Activated gamma-delta T cell (primary cell): Measurements from ENCODE around the gene SLC2A4RG.

Experiments used
- DNase-seq: peaks from one replicate; lab custom pipeline; 2025; lab: John Stamatoyannopoulos, UW
- total RNA-seq, 2 donors: gene quantifications; one replicate each; lab custom pipeline; 2026; lab: John Stamatoyannopoulos, UW

The SLC2A4RG gene
- total RNA-seq = 66.6 to 75.9 reads per million in 2 donors

- peak; percentile 57 for DNase-seq
Measured at GRCh38 chr20:63739130-63740069, at the start of gene SLC2A4RG. SLC2A4RG (plus strand) TSS chr20:63739776; CDS start chr20:63739913, 137 bp downstream.

DNA sequence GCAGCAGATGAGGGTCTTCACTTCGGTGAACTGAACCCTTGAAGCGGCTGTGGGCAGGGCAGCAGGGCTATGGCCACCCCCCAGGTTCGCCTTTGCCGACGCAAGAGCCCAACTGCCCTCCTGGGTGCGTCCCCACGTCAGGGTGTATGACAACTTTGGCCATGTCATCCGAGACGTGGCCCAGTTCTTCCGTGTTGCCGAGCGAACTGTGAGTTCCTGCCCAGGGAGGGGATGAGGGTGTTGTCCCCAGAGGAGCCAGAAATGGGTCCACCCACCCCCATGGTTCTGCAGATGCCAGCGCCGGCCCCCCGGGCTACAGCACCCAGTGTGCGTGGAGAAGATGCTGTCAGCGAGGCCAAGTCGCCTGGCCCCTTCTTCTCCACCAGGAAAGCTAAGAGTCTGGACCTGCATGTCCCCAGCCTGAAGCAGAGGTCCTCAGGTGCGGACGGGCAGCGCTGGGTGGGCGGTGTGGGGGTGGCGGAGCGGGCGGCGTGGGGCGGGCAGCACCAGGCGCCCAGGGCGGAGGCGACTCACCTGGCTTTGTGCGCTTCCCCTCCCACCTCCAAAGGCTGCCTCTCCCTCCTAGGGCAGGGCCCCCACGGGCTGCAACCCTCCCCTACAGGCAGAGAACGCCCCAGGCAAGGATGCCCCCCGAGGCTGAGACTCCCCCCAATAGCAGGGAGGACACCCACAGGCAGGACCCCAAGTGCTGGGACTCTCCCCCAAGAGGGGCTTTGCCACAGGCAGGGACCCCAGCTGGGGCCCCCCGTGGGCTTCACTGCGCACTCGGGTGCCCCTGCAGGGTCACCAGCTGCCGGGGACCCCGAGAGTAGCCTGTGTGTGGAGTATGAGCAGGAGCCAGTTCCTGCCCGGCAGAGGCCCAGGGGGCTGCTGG lies 49.3 kb upstream of the SLC2A4RG start:
- no peak for DNase-seq

DNA sequence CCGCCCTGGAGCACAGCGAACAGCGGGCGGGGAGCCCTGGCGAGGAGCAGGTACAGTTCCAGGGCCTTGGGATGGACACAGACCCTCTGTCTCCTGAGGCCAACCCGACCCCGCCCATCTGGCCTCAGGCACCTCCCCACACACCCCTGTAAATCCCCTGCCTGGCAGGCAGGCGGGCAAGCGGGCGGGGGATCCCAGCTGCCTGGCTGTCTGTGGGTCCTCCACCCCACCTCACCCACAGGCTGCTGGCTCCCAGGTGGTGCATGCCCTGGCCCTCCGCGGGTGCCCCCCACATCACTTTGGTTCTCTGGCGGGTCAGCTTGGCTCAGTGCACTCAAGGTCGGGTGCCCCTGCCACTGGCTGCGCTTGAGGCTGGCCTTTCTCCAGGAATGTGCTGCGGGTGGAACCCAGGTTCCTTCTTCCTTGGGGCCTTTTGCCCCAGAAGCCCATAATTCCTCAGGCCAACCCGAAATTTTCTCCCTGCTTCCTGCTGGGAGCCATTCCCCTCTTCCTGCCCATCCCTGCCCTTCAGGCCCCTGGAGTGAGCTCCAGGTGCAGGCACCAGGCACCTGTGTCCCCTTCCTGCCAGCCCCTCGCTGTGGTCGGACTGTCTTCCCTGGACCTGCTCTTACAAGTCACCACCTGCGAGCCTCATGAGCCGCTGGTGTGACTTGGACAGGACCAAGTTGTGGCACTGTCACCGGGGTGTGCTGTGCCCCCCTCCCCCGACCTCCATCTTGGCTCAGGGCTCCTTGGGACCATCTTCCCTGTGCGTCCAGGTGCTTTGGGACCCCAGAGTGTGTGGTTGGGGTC lies 48.5 kb upstream of the SLC2A4RG start:
- DNase-seq = no peak

- no peak for DNase-seq
Measured at GRCh38 chr20:63691711-63692435, 47.7 kb upstream of the SLC2A4RG start.

GRCh38 chr20:63692436-63693082 lies 47.0 kb upstream of the SLC2A4RG start:
- no peak for DNase-seq

GRCh38 chr20:63693083-63693732 lies 46.4 kb upstream of the SLC2A4RG start:
- DNase-seq = no peak

DNA sequence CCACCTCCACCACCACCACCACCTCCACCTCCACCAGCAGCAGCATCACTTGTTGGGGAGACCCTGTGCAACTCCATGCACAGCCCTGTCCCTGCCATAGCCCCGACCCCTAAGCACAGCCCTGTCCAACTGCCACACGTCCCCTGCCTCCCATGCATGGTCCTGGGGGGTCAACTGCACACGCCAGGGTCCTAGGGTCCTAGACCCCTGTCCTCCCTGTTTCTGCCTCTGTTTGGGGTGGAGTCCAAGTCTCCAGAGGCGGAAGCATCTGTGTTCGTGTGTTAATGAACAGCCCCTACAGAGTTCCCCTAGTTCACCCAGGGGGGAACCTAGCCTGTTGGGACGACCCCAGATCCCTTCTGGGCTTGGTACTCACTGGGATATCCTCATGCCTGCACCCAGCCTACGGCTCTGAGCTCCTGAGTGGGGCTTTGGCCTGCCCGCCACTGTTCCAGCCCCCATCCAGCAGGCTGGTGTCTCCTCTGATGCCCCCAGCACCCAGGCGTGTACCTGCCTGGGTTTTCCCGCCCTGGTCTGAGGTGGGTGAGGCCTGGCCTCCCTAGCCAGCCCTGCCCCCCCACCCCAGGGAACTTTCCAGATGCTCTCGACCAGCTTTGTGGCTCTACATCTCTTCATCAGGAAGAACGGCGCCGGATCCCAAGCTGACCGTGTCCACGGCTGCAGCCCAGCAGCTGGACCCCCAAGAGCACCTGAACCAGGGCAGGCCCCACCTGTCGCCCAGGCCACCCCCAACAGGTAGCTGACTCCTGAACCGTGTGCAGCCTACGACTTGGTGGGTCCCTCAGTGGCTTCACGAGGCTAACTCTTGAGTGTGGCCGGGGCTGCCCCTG lies 45.6 kb upstream of the SLC2A4RG start:
- DNase-seq = no peak

GRCh38 chr20:63694584-63695423 lies 44.8 kb upstream of the SLC2A4RG start:
- no peak for DNase-seq

- no peak for DNase-seq
Measured at GRCh38 chr20:63695424-63696305, 43.9 kb upstream of the SLC2A4RG start.

DNA sequence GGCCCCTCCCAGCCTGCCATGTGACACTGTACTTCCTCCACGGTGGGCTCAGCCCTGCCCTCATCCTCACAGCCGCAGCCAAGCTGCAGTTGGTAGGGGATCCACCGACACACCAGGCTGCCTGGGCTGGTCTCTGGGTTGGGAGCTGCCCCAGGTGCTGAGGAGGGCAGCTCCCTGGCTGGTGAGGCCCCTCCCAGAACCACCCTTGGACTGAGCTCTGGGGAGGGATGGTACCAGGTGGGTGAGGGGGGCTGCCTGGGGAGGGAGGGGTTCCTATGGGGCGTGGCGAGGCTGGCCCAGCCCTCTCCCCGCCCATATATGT lies 43.3 kb upstream of the SLC2A4RG start:
- DNase-seq = no peak

DNA sequence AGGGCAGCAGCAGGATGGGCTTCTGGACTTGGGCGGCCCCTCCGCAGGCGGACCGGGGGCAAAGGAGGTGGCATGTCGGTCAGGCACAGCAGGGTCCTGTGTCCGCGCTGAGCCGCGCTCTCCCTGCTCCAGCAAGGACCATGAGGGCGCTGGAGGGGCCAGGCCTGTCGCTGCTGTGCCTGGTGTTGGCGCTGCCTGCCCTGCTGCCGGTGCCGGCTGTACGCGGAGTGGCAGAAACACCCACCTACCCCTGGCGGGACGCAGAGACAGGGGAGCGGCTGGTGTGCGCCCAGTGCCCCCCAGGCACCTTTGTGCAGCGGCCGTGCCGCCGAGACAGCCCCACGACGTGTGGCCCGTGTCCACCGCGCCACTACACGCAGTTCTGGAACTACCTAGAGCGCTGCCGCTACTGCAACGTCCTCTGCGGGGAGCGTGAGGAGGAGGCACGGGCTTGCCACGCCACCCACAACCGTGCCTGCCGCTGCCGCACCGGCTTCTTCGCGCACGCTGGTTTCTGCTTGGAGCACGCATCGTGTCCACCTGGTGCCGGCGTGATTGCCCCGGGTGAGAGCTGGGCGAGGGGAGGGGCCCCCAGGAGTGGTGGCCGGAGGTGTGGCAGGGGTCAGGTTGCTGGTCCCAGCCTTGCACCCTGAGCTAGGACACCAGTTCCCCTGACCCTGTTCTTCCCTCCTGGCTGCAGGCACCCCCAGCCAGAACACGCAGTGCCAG lies 42.8 kb upstream of the SLC2A4RG start, which contains the start of gene TNFRSF6B:
TSS of gene TNFRSF6B (plus strand) at position 25 of the 729 bp plus-strand sequence. CDS start at position 141, 116 bp downstream.
- no peak for DNase-seq

GRCh38 chr20:63697357-63697867 lies 42.2 kb upstream of the SLC2A4RG start:
- DNase-seq = no peak

DNA sequence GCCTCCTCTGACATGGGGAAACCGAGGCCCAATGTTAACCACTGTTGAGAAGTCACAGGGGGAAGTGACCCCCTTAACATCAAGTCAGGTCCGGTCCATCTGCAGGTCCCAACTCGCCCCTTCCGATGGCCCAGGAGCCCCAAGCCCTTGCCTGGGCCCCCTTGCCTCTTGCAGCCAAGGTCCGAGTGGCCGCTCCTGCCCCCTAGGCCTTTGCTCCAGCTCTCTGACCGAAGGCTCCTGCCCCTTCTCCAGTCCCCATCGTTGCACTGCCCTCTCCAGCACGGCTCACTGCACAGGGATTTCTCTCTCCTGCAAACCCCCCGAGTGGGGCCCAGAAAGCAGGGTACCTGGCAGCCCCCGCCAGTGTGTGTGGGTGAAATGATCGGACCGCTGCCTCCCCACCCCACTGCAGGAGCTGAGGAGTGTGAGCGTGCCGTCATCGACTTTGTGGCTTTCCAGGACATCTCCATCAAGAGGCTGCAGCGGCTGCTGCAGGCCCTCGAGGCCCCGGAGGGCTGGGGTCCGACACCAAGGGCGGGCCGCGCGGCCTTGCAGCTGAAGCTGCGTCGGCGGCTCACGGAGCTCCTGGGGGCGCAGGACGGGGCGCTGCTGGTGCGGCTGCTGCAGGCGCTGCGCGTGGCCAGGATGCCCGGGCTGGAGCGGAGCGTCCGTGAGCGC lies 41.6 kb upstream of the SLC2A4RG start:
- DNase-seq = no peak

DNA sequence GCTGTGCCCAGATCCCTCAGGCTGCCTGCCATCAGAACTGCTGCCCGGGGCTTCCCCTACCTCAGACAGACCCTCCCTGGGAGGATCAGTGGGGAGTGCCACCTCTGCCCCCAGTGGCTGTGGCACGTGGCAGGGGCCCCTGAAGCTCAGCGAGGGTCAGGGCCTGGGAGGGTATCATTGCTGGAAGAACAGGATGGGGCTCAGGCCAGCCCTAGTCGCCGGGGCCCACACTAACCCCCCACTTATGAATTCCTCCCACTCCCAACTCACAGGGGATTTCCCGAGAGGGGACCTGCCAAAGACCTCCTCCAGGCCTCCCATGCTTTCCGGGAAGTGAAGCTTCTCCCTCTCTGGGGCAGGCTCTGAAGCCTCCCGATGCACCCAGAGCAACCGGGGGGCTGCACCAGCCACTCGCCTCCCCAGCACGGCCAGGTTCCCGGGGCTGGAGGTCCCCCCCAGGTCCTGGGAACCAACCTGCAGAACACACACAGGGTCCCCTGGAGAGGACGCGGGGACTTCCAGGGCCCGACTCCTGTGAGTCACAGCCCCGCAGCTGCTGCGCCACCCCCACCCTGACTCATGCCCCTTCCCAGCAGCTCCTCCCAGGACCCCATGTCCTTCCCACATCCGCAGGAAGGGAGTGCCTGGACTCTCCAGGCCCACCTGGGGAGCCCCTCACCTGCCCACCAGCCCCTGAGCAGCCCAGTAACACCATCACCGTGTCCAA lies 40.7 kb upstream of the SLC2A4RG start:
- no peak for DNase-seq
